MM.1S (cell line): ENCODE results near the gene GOLGA6B.
A peak's percentile ranks its signal among the peaks of the same experiment; 100 is the strongest.
"Not testable (repeated sequence)": the region's sequence is repeated elsewhere in the genome, so short reads cannot be mapped to it uniquely, and the experiment has no call there.

Experiments
- DNase-seq: peaks from one replicate; pipeline ENCODE4 v3.0.0-alpha.2; 2015
- H2AFZ ChIP-seq: fragments of 300-600 bp; sonication (generic); 2 replicates; pipeline ENCODE4 v1.6.0; 2016; ENCODE audit warnings: antibody characterized with exemption, low read length
- H3F3A ChIP-seq: fragments of 300-600 bp; sonication (generic); 2 replicates; pipeline ENCODE4 v1.6.1; 2016; ENCODE audit warnings: mild to moderate bottlenecking, antibody characterized with exemption, low read length, moderate library complexity, mixed read lengths; ENCODE audit not compliant: insufficient read depth
- H3K27ac ChIP-seq: fragments of 300-600 bp; sonication (generic); 2 replicates; pipeline ENCODE4 v1.5.1; 2016; ENCODE audit warnings: mild to moderate bottlenecking, low read length
- H3K27me3 ChIP-seq: fragments of 300-600 bp; sonication (generic); replicated peaks from 2 replicates; pipeline ENCODE4 v1.6.0; 2016; ENCODE audit warnings: low read length; ENCODE audit not compliant: insufficient read depth
- H3K36me3 ChIP-seq: fragments of 300-600 bp; sonication (generic); replicated peaks from 2 replicates; pipeline ENCODE4 v1.6.1; 2016; ENCODE audit warnings: mild to moderate bottlenecking, low read length, mixed read lengths; ENCODE audit not compliant: insufficient read depth
- H3K4me1 ChIP-seq: fragments of 300-600 bp; sonication (generic); 2 replicates; pipeline ENCODE4 v1.6.1; 2016; ENCODE audit warnings: low read length, mixed read lengths
- H3K4me2 ChIP-seq: fragments of 300-600 bp; sonication (generic); 2 replicates; pipeline ENCODE4 v1.6.0; 2016; ENCODE audit warnings: low read depth, low read length
- H3K4me3 ChIP-seq: fragments of 300-600 bp; sonication (generic); 2 replicates; pipeline ENCODE4 v1.5.1; 2016; ENCODE audit warnings: low read length, mixed read lengths
- H3K79me2 ChIP-seq: fragments of 300-600 bp; sonication (generic); 2 replicates; pipeline ENCODE4 v1.6.1; 2016; ENCODE audit warnings: mixed run types, low read length, mixed read lengths
- H3K9ac ChIP-seq: fragments of 300-600 bp; sonication (generic); 2 replicates; pipeline ENCODE4 v1.6.1; 2016; ENCODE audit warnings: low read length, mixed read lengths
- H3K9me2 ChIP-seq: fragments of 300-600 bp; sonication (generic); replicated peaks from 2 replicates; pipeline ENCODE4 v1.6.1; 2016; ENCODE audit warnings: mild to moderate bottlenecking, low read length, mixed read lengths; ENCODE audit not compliant: insufficient read depth
- H3K9me3 ChIP-seq: fragments of 300-600 bp; sonication (generic); replicated peaks from 2 replicates; pipeline ENCODE4 v1.6.1; 2016; ENCODE audit warnings: mild to moderate bottlenecking, low read length, mixed read lengths; ENCODE audit not compliant: insufficient read depth
- H4K20me1 ChIP-seq: fragments of 300-600 bp; sonication (generic); 2 replicates; pipeline ENCODE4 v1.6.1; 2016; ENCODE audit warnings: mild to moderate bottlenecking, low read length, moderate library complexity, mixed read lengths; ENCODE audit not compliant: insufficient read depth
- CTCF ChIP-seq: fragments of 300-600 bp; sonication (generic); IDR thresholded peaks from 2 replicates; pipeline ENCODE4 v1.5.1; 2016; ENCODE audit warnings: antibody characterized with exemption, low read length, mixed read lengths
- EZH2 ChIP-seq: fragments of 300-600 bp; sonication (generic); optimal IDR thresholded peaks from 2 replicates; pipeline ENCODE3; 2017; ENCODE audit warnings: low read depth, mild to moderate bottlenecking, antibody characterized with exemption, low read length, mixed read lengths
- EZH2phosphoT487 ChIP-seq: fragments of 300-600 bp; sonication (generic); IDR thresholded peaks from 2 replicates; pipeline ENCODE4 v1.6.1; 2018; ENCODE audit warnings: antibody characterized with exemption, low read length

Gene GOLGA6B

GRCh38 chr15:72614810-72615532 lies 39.5 kb upstream of the GOLGA6B start:
- Histone ChIP-seq H3K36me3 (no peaks in the 10 kb centered on the region), H3F3A (no peaks in the 10 kb centered on the region), H3K4me3 (no peak overlapping the region), H3K27me3 (no peaks in the 10 kb centered on the region), H3K27ac (peak overlapping the region; percentile 56; the same call in 1 of the 2 replicates), H3K79me2 (no peaks in the 10 kb centered on the region), H3K9ac (no peak overlapping the region), H3K4me2 (0 out of 2 replicates have a peak overlapping the region, but pooled peaks have one; percentile 36), H4K20me1 (no peaks in the 10 kb centered on the region), H3K9me2 (no peaks in the 10 kb centered on the region), H3K9me3 (no peaks in the 10 kb centered on the region), H3K4me1 (peaks cover 20% of the 10 kb centered on the region), H2AFZ (peak overlapping the region; percentile 65; the same call in 1 of the 2 replicates)
- TF ChIP-seq CTCF (no peak), EZH2phosphoT487 (no peak), EZH2 (no peak)
- DNase-seq, result no peak

- not testable (repeated sequence) for H3K9me2 ChIP-seq, H3F3A ChIP-seq, H3K79me2 ChIP-seq, H4K20me1 ChIP-seq, H3K9ac ChIP-seq, H3K36me3 ChIP-seq, H3K27me3 ChIP-seq, H3K4me3 ChIP-seq, H3K9me3 ChIP-seq
- Histone ChIP-seq H3K4me1 (peaks cover 20% of the 10 kb centered on the region), H3K27ac (peak overlapping the region; percentile 56; the same call in 1 of the 2 replicates), H2AFZ (peak overlapping the region; percentile 65), H3K4me2 (peak overlapping the region; percentile 36)
- peak; percentile 93 for DNase-seq
- peak; percentile 52 for TF ChIP-seq CTCF
Observed at GRCh38 chr15:72615533-72616233, 38.8 kb upstream of the GOLGA6B start.

- H3F3A ChIP-seq, result no peaks in the 10 kb centered on the region
- TF ChIP-seq EZH2 (no peak), CTCF (no peak), EZH2phosphoT487 (no peak)
Observed at GRCh38 chr15:72616491-72617210, 37.8 kb upstream of the GOLGA6B start.

GRCh38 chr15:72623854-72624253 lies 30.6 kb upstream of the GOLGA6B start:
- not testable (repeated sequence) for H3K4me3 ChIP-seq, H2AFZ ChIP-seq, H3K4me1 ChIP-seq, H3K9me2 ChIP-seq, H3K36me3 ChIP-seq, H3K9ac ChIP-seq, H3F3A ChIP-seq, DNase-seq, H4K20me1 ChIP-seq, H3K79me2 ChIP-seq, H3K4me2 ChIP-seq, H3K9me3 ChIP-seq, H3K27me3 ChIP-seq, H3K27ac ChIP-seq

More at GRCh38 chr15:72616491-72617210, 37.8 kb upstream of the GOLGA6B start:
- Histone ChIP-seq H3K27me3 (no peaks in the 10 kb centered on the region), H3K36me3 (no peaks in the 10 kb centered on the region), H3K4me3 (no peak overlapping the region), H3K9ac (no peak overlapping the region), H4K20me1 (no peaks in the 10 kb centered on the region), H3K27ac (no peak overlapping the region), H3K9me3 (no peaks in the 10 kb centered on the region), H2AFZ (peak overlapping the region; percentile 65; the same call in 1 of the 2 replicates), H3K4me2 (peak overlapping the region; percentile 36; the same call in 1 of the 2 replicates), H3K4me1 (peaks cover 20% of the 10 kb centered on the region), H3K9me2 (no peaks in the 10 kb centered on the region), H3K79me2 (no peaks in the 10 kb centered on the region)
- DNase-seq, result no peak

GRCh38 chr15:72626153-72626552 lies 28.3 kb upstream of the GOLGA6B start:
- not testable (repeated sequence) for DNase-seq, H3K27me3 ChIP-seq

More at GRCh38 chr15:72626153-72626552, 28.3 kb upstream of the GOLGA6B start:
- H3F3A ChIP-seq, H3K79me2 ChIP-seq, H3K4me2 ChIP-seq, H2AFZ ChIP-seq, H3K9ac ChIP-seq, H3K4me1 ChIP-seq, H3K27ac ChIP-seq, H4K20me1 ChIP-seq, H3K9me2 ChIP-seq, H3K9me3 ChIP-seq, H3K36me3 ChIP-seq, H3K4me3 ChIP-seq: not testable (repeated sequence)
